ENCODE measurements around the gene CLHC1. TPM values are rescaled to one million over a fixed set of nuclear protein-coding genes. Genes with fewer than 3 reads are reported as not detected.

The CLHC1 gene
- polyA plus RNA-seq, 1 of the 3 experiments (the other 2 are of a cell fraction) = 3.8 TPM

DNA sequence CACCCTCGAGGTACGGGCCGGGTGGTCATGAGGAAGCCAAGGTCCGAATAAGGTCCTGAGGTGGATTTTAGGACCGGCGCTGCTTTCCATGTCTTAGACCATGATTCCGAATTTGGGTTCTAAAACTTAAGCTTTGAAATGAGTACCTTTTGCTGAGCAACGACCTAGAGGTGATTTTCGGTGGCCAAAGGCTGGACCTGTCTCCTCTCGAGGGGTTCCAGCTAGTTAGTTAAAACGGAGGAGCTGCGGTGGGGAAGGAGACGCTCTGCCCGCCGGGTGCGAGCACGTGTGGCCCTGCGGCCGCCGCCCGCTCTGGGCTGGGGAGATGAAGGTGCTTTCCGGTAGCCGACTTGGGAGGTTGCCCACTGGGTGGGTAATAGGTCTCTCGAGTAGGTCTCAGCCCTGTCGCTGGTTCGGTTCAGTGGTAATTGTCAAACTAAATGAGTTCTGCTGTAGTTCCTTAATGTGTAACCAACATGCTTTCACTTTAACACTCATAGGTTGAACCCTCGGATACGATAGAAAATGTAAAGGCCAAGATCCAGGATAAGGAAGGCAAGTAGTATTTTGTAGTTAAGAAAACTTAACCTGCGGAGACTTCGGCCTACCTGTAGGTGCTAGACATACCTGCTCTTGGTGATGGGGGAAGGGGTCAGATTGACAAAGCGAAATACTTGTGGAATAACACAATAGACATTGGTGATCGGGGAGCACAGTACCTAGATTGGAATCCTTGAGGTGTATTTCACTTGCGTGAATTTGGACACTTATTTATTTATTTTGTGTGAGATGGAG is 967 bp upstream of the CLHC1 start:
- Histone ChIP-seq H3K27me3 (ENCODE audit: insufficient read depth) (no peaks in the 10 kb centered on the region), H3K4me1 (ENCODE audit: control insufficient read depth in 1 of 2, insufficient read depth in 2 of 2, low read depth in 1 of 2, low read length in 1 of 2) (peaks cover 12 to 13% of the 10 kb centered on the region in 2 experiments; a peak in 3 of 4 replicates), H3K27ac (ENCODE audit: low read depth in 2 of 2, low read length in 1 of 2) (peak overlapping the region; percentile 95 to 98), H3F3A (replicated peaks; ENCODE audit: insufficient read depth) (peaks cover 42% of the 10 kb centered on the region), H3K79me2 (ENCODE audit: insufficient read depth) (peaks cover 58% of the 10 kb centered on the region), H3K4me3 (ENCODE audit: low read depth in 2 of 2, low read length in 1 of 2) (peak overlapping the region; percentile 93 to 98), H3K36me3 (replicated peaks in 1 of 2; ENCODE audit: control insufficient read depth in 1 of 2, insufficient read depth in 2 of 2, low read length in 1 of 2) (peaks cover 40 to 45% of the 10 kb centered on the region in 2 experiments), H3K9ac (peak overlapping the region; percentile 98), H3K9me2 (no peaks in the 10 kb centered on the region), H3K9me3 (no peaks in the 10 kb centered on the region), H4K20me1 (ENCODE audit: insufficient read depth) (peaks cover 12% of the 10 kb centered on the region; the same call in 1 of the 2 replicates), H3K4me2 (peak overlapping the region; percentile 90), H2AFZ (ENCODE audit: low read depth) (peak overlapping the region; percentile 96)
- ChIA-PET POLR2A (interaction anchor here (0.6 to 1.3 kb wide), 6 partner anchors 8 to 1222 kb away, joined by 3 to 6 read pairs (median 4); partner anchors contain the start of genes CCDC88A and CFAP36), CTCF (interaction anchor here (1.0 to 1.4 kb wide), 3 partner anchors 11 to 199 kb away, joined by 3 to 4 read pairs (median 3); no protein-coding TSS in a partner anchor)
- WGBS (ENCODE audit: low lambda C conversion rate) = 2% methylated on average over 31 of the region's 33 CpGs
- DNase-seq = peak; percentile 49
- TF ChIP-seq MXI1 (IDR thresholded peaks at IDR 0.05; ENCODE audit: low read depth, low read length) = peak; percentile 58; the same call in 1 of the 2 replicates
- TF ChIP-seq, protein P1, sequence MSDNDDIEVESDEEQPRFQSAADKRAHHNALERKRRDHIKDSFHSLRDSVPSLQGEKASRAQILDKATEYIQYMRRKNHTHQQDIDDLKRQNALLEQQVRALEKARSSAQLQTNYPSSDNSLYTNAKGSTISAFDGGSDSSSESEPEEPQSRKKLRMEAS (IDR thresholded peaks at IDR 0.05; ENCODE audit: low read depth) = peak; percentile 41; the same call in 1 of the 2 replicates
- no peak for TF ChIP-seq EP300 (IDR thresholded peaks at IDR 0.05; ENCODE audit: borderline replicate concordance in 1 of 2, low read depth in 1 of 2, low read length in 1 of 2)
- TF ChIP-seq SIN3A (IDR thresholded peaks at IDR 0.05; ENCODE audit: borderline replicate concordance, low read depth, low read length) = 0 out of 2 replicates have a peak, but pooled peaks have one; percentile 18
- TF ChIP-seq YY1 (IDR thresholded peaks at IDR 0.05; ENCODE audit: low read depth) = no peak; the same call in none of the 2 replicates

DNA sequence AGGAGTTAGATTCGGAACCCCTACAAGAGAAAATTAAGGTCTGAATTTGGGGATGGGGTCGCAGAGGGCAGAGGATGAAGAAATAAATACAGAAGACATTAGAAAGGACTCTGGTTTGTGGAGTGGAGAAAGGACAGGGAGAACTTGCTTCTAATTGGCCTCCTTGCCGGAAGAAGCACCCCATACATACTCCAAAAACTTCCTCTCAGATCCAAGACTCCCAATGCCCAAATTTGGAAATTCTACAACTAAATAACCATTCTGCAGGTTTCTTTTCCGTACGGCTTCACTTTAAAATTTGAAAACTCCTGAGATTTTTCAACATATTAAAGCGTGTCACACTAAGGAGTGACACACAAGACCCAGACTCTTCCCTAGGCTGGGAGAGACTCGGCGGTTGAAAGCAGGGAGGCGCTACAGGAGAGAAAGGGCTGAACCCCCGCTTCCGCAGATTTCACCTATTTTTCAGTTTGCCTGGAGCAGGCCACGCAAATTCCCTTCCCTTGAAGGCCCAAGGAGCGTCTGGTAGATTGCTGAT is 478 bp downstream of the CLHC1 start:
- H3K9ac ChIP-seq = peak overlapping the region; percentile 98
- H3K79me2 ChIP-seq (ENCODE audit: insufficient read depth) = peaks cover 63% of the 10 kb centered on the region
- H3K9me3 ChIP-seq = no peaks in the 10 kb centered on the region
- H3F3A ChIP-seq (replicated peaks; ENCODE audit: insufficient read depth) = peaks cover 27% of the 10 kb centered on the region
- peaks cover 12% of the 10 kb centered on the region; the same call in 1 of the 2 replicates for H4K20me1 ChIP-seq (ENCODE audit: insufficient read depth)
- H3K4me1 ChIP-seq (ENCODE audit: control insufficient read depth in 1 of 2, insufficient read depth in 2 of 2, low read depth in 1 of 2, low read length in 1 of 2) = peaks cover 12 to 13% of the 10 kb centered on the region in 2 experiments; a peak in 3 of 4 replicates
- POLR2A ChIA-PET = no interaction called here
- no peaks in the 10 kb centered on the region for H3K9me2 ChIP-seq
- peak overlapping the region; percentile 93 to 98 for H3K4me3 ChIP-seq (ENCODE audit: low read depth in 2 of 2, low read length in 1 of 2)
- no peak for DNase-seq
- H3K27me3 ChIP-seq (ENCODE audit: insufficient read depth) = no peaks in the 10 kb centered on the region
- H3K4me2 ChIP-seq = peak overlapping the region; percentile 90
- WGBS (ENCODE audit: low lambda C conversion rate) = 6% methylated on average over 13 of the region's 13 CpGs
- no peak for TF ChIP-seq RAD21 (IDR thresholded peaks at IDR 0.05; ENCODE audit: low read length)
- no peak for TF ChIP-seq MXI1 (IDR thresholded peaks at IDR 0.05; ENCODE audit: low read depth, low read length)
- TF ChIP-seq, protein P2, sequence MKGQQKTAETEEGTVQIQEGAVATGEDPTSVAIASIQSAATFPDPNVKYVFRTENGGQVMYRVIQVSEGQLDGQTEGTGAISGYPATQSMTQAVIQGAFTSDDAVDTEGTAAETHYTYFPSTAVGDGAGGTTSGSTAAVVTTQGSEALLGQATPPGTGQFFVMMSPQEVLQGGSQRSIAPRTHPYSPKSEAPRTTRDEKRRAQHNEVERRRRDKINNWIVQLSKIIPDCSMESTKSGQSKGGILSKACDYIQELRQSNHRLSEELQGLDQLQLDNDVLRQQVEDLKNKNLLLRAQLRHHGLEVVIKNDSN (IDR thresholded peaks at IDR 0.05; ENCODE audit: borderline replicate concordance, low read depth) = no peak
- TF ChIP-seq RCOR1 (IDR thresholded peaks at IDR 0.05; ENCODE audit: low read length) = no peak
- no peak for TF ChIP-seq EP300 (IDR thresholded peaks at IDR 0.05; ENCODE audit: borderline replicate concordance in 1 of 2, low read depth in 1 of 2, low read length in 1 of 2)
- H3K27ac ChIP-seq (ENCODE audit: low read depth in 2 of 2, low read length in 1 of 2) = peak overlapping the region; percentile 95 to 98
- H3K36me3 ChIP-seq (replicated peaks in 1 of 2; ENCODE audit: control insufficient read depth in 1 of 2, insufficient read depth in 2 of 2, low read length in 1 of 2) = peaks cover 32% of the 10 kb centered on the region in 2 experiments
- CTCF ChIA-PET = no interaction called here
- peak overlapping the region; percentile 96 for H2AFZ ChIP-seq (ENCODE audit: low read depth)

All from SK-N-SH (cell line).